NCI-H2196 treated with DMSO at 0.1 percent for 48 hours (cell line): ENCODE results near the gene TMEM121.
"Not testable (repeated sequence)": the region's sequence is repeated elsewhere in the genome, so short reads cannot be mapped to it uniquely, and the experiment has no call there.

Source experiments
- DNase-seq: peaks from one replicate; lab custom pipeline; 2025; ENCODE audit not compliant: unreplicated experiment; lab: John Stamatoyannopoulos, UW

The TMEM121 gene

DNA sequence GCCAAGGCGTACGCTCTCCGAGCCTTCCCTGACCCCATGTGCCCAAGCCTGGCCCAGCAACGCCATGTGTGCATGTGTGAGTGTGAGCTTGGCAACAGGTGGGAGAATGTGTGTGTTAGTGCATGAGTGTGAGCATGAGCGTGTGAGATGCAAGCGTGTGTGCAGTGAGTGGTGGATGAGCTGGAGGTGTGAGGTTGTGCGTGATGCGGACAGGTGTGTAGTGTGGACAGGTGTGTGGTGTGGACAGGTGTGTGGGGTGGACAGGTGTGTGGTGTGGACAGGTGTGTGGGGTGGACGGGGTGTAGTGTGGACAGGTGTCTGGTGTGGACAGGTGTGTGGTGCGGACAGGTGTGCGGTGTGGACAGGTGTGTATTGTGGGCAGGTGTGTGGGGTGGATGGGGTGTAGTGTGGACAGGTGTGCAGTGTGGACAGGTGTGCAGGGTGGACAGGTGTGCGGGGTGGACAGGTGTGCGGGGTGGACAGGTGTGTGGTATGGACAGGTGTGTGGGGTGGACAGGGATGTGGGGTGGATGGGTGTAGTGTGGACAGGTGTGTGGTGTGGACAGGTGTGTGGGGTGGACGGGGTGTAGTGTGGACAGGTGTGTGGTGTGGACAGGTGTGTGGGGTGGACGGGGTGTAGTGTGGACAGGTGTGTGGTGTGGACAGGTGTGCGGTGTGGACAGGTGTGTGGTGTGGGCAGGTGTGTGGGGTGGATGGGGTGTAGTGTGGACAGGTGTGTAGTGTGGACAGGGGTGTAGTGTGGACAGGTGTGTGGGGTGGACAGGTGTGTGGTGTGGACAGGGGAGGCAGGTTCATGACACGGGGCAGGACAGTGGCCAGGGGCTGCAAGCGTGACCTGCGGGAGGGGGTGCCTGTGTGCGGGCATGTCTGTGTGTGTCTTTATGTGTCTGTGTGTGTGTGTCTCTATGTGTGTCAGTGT, 41.1 kb downstream of the TMEM121 start:
- not testable (repeated sequence) for DNase-seq

DNA sequence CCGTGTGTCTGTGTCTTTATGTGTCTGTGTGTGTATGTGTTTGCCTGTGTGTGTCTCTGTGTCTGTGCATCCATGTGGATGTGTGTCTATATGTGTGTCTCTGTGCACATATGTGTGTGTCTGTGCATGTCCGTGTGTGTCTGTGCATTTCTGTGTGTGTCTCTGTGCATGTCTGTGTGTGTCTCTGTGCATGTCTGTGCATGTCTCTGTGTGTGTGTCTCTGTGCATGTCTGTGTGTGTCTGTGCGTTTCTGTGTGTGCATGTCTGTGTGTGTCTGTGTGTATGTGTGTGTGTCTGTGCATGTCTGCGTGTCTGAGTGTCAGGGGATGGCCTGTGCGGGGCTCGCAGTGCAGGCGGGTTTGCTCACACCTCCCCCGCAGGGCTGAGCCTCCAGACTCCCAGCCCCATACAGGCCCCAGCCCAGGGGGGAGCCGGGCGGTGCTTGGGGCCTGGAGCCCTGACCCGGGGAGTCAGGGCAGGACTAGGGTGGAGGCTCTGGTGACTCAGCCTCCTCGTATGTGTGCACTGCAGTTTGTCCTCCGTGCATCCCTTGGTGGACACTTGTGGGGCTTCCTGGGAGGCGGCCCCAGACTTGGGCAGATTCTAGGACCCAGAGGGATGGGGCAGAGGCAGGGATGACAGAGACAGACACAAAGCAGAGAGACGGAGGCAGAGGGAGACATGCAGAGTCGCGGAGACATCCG, 41.9 kb downstream of the TMEM121 start:
- not testable (repeated sequence) for DNase-seq

DNA sequence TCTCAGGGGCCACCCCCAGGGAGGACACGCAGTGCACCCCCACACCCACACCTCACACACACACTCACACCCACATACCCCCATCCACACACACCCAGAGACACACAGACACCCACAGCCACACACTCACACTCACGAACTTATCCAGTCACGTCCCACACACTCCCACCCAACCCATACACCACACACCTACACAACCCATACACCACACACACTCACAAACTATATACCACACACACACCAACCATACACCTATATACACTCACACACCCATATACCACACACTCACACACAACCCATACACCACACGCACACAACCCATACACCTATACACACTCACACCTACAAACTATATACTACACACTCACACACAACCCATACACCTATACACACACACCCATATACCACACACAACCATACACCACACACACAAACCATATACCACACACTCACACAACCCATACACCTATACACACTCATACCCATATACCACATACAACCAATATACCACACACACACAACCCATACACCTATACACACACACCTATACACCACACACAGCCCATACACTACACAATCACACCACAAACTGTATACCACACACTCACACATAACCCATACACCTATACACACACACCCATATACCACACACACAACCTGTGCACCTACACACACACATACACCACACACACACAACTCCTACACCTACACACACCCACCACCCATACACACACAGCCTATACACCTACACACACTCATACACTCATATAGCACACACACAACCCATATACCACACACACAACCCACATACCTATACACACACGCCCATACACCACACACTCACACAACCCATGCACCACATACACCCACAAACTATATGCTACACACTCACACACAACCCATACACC, 42.7 kb downstream of the TMEM121 start:
- no peak for DNase-seq

DNA sequence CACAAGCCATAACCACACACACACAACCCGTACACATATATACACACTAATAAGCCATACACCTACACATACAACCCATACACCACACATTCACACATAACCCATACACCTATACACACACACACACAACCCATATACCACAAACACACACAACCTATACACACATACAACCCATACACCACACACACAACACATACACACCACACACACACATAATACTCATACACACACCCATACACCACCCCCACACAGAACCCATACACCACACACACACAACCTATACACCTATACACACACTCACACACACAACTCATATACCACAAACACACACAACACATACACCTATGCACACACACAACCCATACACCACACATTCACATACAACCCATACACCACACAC, 44.1 kb downstream of the TMEM121 start:
- no peak for DNase-seq

DNA sequence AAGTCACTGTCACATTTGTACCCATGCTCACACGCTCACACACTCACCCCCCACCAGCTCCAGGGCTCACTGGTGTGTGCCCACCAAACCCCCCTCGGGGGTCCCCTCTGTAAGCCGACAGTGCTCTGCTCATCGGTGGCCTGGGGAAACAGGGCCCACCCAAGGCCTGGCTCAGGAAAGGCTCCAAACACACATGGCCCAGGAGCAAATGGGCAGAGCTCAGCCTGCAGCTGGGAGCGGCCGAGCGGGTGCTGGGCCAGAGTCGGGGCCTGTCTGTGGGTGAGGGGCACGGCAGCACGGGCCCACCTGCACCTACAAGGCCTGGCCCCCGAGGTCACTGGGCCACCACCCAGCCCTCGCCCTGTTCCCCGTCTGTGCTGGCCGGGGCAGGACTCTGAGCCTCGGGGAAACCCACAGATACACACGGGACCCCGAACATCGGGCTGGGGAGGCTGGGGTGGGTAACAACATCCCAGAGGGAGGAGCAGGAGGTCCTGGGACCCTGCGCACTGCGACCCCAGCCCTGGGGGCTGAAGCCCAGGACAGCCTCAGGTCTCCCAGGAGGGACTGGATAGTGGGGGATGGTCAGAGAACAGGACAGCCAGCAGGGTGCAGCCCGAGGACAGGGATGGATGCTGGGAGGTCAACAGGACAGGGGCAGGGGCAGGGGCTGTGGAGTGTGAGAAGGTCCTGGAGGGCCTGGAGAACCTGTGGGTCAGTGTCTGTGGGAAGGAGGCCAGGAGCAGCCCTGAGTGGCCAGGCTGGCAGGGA, 45.0 kb downstream of the TMEM121 start:
- DNase-seq, result not testable (repeated sequence)

DNA sequence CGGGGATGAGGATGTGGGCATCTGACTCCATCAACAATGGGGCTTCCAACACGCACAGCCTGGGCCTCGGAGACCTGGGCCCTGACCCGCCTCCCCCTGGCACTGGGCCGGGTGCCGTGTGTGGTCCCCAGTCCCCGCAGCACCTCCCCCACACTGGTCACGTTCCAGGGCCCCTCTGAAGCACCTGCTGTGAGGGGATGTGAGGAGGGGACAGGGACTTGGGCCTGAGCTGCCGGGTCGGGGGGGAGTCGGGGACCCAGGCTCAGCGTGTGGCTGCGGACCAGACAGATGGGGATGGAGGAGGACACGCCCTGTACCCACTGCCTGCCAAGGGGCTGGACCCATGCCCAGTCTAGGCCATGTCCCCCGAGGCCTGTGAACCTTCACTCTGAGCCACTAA, 45.7 kb downstream of the TMEM121 start:
- DNase-seq, result not testable (repeated sequence)

DNA sequence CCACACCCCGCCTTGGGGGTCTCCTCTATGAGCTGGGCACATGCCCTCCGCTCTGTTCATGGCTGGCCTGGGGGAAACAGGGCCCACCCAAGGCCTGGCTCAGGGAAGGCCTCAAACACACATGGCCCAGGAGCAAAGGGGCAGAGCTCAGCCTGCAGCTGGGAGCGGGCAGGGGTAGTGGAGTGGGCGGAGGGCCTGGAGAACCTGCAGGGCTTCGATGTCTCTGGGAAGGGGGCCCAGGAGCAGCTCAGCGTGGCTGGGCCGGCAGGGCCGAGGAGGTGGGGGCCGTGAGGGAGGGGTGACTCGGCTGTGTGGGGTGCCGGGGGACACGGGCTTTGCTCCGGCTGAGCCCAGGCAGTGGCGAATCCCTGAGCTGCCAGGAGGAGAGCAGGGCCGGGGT, 47.5 kb downstream of the TMEM121 start:
- DNase-seq, result not testable (repeated sequence)

DNA sequence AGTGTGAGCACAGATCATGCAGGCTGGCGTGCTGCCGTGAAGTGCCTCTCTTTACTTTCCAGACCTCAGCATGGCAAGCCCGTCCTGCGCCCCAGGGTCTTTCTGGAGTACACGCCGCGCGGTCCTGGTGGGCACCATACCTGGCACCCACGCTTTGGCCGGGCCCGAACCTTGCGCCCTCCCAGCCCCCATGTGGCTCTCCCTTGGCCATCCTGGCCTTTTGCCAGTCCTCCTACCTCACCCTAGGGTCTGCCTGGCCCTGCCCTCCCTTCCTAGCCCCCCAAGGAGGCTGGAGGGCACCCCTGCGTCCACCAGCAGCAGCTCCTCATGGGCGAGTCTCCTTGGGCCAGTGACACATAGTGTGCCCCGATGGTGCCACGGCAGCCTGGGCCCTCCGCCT, 48.0 kb downstream of the TMEM121 start:
- not testable (repeated sequence) for DNase-seq

DNA sequence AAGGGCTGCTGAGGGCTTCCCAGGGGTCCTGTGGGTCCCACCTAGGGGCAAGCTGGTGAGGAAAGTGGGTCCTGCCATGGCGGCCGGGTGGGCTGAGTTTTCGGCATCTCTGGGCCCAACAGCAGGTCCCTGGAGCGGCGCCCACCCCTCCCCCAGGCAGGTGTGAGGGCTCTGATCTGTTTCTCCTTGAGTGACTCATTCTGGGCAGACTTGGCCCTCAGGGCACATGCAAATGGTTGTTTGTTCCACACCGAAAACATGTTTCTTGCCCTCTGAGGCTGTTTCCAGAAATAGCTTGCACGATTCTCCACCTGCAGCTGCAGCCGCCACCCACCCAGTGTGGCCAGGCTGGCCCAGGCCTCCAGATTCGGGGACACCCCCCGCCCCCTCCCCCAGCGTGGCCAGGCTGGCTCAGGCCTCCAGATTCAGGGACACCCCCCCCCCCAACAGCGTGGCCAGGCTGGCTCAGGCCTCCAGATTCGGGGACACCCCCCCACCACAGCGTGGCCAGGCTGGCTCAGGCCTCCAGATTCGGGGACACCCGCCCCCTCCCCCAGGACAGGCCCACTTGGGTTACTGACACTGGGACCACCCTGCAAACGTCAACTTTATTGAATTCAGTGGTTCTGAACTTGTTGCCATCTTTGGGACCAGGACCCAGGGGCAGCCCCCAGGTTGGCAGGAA, 48.8 kb downstream of the TMEM121 start:
- not testable (repeated sequence) for DNase-seq

DNA sequence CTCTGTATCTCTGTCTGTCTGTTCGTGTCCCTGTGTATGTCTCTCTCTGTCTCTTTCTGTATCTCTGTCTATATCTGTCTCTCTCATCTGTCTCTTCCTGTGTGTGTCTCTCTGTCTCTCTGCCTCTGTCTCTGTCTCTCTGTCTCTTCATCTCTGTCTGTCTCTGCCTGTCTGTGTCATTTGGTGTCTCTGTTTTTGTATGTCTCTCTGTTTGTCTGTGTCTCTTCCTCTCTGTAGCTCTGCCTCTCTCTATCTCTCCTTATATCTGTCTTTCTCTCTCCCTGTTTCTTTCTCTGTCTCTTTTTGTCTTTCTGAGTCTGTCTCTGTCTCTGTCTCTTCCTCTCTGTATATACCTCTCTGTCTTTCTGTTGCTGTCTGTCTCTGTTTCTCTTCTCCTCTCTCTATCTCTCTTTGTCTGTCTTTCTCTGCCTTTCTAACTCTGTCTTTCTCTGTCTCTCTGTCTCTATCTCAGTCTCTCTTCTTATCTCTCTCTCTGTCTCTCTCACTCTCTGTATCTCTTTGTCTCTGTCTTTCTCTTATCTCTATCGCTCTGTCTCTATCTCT, 50.2 kb downstream of the TMEM121 start:
- no peak for DNase-seq

DNA sequence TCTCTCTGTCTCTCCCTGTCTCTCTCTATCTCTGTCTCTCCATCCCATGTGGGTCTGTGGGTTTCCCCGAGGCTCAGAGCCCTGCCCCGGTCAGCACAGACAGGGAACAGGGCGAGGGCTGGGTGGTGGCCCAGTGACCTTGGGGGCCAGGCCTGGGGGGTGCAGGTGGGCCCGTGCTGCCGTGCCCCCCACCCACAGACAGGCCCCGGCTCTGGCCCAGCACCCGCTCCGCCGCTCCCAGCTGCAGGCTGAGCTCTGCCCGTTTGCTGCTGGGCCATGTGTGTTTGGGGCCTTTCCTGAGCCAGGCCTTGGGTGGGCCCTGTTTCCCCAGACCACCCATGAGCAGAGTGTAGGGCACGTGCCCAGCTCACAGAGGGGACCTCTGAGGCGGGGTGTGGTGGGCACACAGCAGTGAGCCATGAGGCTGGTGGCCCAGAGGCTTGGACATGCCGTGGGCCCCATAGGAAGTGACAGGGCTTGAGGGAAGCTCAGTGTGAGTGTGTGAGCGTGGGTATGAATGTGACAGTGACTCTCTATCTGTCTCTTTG, 51.0 kb downstream of the TMEM121 start:
- no peak for DNase-seq

DNA sequence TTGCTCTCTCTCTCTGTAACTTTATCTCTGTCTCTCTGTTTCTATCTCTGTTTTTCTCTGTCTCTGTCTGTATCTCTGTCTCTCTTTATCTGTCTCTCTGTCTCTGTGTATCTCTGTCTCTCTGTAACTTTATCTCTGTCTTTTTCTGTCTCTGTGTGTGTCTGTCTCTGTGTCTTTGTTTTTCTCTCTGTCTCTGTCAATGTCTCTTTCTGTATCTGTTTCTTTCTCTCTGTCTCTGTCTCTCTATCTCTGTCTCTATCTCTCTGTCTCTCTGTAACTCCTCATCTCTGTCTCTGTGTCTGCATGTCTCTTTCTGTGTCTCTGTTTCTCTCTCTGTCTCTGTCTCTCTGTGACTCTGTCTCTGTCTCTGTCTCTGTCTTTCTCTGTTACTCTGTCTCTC, 51.7 kb downstream of the TMEM121 start:
- DNase-seq, result no peak

DNA sequence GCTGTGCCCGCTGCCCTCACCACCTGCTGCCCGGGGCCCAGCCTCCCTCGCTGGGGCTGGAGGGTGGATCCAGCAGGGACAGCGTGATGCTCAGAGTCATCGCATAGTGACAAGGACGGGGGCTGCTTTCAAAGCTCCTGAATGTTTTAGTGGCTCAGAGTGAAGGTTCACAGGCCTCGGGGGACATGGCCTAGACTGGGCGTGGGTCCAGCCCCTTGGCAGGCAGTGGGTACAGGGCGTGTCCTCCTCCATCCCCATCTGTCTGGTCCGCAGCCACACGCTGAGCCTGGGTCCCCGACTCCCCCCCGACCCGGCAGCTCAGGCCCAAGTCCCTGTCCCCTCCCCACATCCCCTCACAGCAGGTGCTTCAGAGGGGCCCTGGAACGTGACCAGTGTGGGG, 52.8 kb downstream of the TMEM121 start:
- DNase-seq, result not testable (repeated sequence)
